T follicular helper cell (primary cell): ENCODE data around the gene ARID3B.
"Not testable (repeated sequence)": the region's sequence is repeated elsewhere in the genome, so short reads cannot be mapped to it uniquely, and the experiment has no call there.

Source experiments
- DNase-seq: peaks from one replicate; pipeline ENCODE4 v3.0.0-alpha.2; 2020; ENCODE audit warnings: low read depth

ARID3B gene

GRCh38 chr15:74537736-74538135, 3.3 kb upstream of the ARID3B start:
- DNase-seq: no peak

DNA sequence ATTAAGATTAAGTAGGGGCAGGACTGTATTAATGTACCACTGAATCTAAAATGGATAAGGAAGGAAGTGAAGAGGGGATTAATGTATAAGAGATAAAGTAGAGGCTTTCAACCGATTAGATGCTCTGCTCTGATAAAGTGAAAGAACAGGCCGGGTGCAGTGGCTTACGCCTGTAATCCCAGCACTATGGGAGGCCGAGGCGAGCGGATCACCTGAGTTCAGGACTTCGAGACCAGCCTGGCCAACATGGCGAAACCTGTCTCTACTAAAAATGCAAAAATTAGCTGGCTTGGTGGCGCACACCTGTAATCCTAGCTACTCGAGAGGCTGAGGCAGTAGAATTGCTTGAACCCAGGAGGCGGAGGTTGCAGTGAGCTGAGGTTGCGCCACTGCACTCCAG, 1.5 kb upstream of the ARID3B start:
- DNase-seq: not testable (repeated sequence)

- DNase-seq: no peak
These were observed 759 bp upstream of the ARID3B start for GRCh38 chr15:74540161-74540760.

DNA sequence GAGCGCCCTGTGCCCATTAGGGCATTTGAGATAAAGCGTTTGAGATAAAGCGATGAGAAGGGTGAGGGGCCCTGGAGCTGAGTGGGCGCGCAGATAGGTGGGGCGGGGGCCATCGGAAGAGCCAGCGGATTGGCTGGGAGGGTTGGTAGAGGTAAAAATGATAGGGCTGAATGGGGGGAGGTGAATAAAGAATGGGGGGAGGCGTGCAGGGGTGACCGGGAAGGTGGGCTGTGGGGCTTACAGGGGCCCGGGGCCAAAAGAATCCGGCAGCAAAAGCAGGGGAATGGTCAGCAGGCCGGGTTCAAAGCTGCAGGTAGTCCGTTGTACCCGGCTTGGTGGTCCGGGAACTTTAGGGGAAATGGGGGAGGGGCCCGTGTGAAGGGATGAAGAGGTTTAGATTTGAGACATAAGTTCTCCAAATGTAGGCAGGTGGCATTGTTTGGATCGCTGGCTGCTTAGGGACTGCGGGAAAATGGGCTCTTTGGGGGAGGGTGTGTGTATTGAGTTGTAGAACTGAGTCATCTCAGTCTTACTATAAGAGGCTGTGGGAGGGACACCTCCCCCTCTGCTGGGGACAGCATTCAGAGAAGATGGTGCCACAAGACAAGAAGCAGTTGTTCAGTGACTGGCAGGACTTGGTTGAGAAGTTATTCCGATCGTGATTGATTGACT, 610 bp downstream of the ARID3B start:
- DNase-seq: peak; percentile 44

- DNase-seq: no peak
These were observed 1.4 kb downstream of the ARID3B start for GRCh38 chr15:74542166-74543042.

- no peak for DNase-seq
These were observed 2.0 kb downstream of the ARID3B start for GRCh38 chr15:74543043-74543422.

- no peak for DNase-seq
These were observed 2.6 kb downstream of the ARID3B start for GRCh38 chr15:74543583-74543982.

GRCh38 chr15:74545086-74545485, 4.1 kb downstream of the ARID3B start:
- DNase-seq: no peak

- DNase-seq: peak; percentile 77
These were observed 5.0 kb downstream of the ARID3B start for GRCh38 chr15:74545776-74546656.

DNA sequence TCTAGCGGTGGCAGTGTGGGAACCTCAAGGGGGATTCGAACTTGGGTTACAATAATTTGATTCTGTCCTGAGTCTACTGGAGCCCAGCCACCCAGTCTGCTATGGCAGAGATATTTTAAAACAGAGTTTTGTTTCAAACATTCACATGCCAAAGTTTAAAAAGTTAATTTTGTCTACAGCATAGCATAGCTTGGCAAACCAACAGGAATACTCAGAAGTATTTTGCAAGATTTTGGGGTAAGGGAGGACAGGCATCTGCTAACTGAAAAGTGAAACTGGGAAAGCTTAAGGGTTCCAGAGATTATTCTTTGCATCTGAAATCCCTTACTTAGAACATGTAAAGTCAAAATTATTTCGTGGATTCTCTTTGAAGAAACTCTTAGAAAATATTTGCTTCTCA, 6.6 kb downstream of the ARID3B start:
- no peak for DNase-seq

GRCh38 chr15:74548241-74548640, 7.2 kb downstream of the ARID3B start:
- no peak for DNase-seq

GRCh38 chr15:74549816-74550215, 8.8 kb downstream of the ARID3B start:
- no peak for DNase-seq

DNA sequence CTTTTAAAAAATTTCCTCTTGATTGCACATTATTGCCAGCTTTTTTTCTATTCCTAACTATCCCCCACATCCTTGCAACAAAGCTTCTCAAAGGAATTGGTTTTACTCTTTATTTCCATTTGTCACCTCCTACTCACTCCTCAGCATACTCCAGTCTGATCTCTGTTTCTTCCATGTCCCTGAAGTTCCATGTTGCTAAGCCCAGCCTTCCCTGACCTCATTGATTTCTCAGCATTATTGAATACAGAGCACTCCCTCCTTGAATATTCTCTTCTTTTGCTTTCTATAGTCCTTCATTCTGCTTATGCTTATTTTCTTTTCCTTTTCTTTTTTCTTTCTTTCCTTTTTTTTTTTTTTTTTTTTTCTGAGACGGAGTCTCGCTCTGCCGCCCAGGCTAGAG, 10.7 kb downstream of the ARID3B start:
- no peak for DNase-seq

DNA sequence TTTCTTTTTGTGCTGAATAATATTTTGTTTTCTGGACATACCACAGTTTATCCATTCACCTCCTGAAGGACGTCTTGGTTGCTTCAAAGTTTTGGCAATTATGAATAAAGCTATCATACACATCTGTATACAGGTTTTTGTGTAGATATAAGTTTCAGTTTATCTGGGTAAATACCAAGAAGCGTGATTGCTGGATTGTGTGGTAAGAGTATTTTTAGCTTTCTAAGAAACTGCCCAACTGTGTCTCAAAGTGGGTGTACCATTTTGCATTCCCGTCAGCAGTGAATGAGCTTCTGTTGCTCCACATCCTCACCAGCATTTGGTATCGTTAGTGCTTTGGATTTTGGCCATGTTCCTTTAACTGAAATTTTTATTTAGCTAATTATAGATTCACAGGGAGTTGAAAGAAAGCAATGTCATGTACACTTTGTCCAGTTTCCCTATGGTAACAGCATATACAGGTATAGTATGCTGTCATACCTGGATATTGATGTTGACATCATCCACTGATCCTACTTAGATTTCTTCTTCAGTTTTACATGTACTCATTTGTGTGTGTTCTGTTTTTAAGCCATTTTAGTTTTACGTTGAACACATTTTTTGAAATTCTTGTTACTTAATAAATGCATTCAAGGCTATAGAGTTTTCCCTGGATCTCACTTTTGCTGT, 11.9 kb downstream of the ARID3B start:
- no peak for DNase-seq

- DNase-seq: no peak
These were observed 14.2 kb downstream of the ARID3B start for GRCh38 chr15:74555192-74555591.

DNA sequence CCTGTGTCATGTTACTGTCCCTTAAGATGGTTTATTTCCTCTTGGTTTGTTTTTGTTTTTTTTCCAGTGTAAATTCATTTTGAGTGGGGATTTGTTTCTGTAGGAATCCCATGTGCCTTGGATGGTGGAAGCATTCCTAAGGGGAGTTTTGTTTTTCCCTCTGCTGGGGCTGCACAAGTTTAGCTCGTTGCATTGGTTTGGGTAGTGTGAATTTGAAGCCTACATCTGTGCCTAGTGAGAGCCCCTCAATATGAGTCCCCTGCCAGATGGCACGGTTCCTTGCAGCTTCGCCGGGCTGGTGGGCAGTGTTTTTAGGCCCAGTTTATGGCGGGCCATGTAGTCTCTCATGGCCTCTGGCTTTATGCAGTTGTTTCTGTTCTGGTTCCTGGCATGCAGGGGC, 17.7 kb downstream of the ARID3B start:
- no peak for DNase-seq

GRCh38 chr15:74563442-74563841, 22.4 kb downstream of the ARID3B start:
- DNase-seq: no peak

DNA sequence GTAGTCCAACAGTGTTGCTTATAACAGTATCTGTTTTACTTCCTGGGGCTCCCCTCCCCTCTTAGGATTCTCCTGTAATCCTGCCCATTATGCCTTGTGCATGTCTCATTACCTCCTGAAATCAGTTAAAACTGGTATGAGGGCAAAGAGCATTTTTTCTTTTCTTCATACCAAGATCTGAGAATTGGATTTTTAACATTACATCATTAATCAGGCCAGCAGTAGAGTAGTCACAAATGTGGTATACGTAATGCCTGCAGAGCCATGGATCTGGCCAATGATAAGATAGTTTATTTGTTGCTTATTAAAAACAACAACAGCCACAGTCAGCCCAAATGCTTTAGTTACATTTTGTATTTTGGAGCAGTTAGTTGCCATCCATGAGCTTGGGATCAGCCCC, 23.2 kb downstream of the ARID3B start:
- DNase-seq: no peak

DNA sequence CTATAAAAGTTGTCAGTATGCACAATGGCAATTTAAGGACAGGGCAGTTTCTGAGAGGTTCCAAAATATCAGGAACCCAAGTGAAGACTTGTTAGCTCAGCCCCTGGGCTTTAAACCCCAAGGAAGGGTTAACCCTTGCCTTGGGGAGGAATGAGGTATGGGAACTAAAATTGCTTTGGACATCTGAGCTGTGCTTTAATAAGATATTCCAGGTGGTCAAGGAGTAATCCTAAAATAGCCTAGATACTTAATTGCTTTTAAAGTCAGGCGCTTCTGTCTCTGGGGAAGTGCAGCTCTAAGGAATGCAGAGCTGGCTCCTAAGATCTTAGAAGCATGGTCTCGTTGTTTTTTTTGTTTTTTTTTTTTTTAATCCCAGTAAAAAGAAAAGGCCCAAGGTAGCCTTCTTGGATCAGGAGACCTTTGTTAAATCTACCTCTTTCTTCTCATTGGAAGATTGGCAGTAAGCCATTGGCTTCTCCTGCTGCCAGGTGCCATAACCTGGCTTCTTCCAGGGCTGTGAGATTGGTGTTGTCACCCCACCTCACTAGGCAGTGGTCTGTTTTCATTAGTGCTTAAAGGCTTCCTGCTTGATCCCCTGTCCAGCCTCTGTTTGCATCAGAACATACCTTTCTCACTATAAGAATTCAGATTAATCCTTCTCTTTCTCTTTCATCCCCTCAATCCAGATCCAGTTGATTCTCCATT, 24.5 kb downstream of the ARID3B start:
- no peak for DNase-seq

DNA sequence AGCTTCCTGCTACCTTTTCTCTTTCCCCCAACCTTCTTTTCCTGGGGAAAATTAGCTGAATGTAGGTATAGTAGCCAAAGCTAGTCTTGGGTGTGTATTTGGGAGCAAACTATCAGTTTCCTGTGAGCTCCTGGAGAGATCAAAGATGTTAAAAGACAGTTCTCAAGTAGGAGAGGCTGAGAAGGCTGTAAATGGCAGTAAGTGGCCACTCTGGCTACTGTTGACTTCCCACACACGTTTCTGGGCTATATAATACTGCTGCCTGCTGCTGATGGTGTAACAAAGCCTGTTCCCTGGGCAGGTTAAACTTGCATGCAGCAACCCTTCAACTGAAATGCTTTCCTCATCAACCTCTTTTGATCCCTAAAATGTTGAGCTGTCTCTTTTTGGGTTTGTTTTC, 27.6 kb downstream of the ARID3B start:
- no peak for DNase-seq

DNA sequence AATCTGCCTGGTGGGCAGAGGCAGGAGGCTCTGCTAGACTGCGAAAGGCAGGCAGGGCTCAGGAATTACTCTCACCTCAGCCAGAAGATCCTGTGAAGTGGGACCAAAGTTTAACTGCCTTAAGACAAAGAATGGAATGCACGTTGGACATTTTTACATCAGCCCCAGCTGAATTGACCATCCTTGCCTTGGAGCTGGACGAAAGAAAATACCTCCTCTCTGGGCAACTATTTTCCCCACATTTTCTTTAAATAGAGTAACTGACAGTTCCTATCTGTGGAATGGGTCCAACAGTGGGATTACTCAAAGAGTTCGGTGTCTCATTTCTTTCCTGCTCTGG, 28.7 kb downstream of the ARID3B start:
- no peak for DNase-seq
